Activated T-helper 1 cell treated with Interleukin-2 at 50 U/mL for 16 hours (primary cell): ENCODE data around the gene U2AF1L4.

Experiments used
- DNase-seq: peaks from one replicate; pipeline ENCODE4 v3.0.0-alpha.2; 2020; ENCODE audit warnings: low read depth

U2AF1L4 gene

DNA sequence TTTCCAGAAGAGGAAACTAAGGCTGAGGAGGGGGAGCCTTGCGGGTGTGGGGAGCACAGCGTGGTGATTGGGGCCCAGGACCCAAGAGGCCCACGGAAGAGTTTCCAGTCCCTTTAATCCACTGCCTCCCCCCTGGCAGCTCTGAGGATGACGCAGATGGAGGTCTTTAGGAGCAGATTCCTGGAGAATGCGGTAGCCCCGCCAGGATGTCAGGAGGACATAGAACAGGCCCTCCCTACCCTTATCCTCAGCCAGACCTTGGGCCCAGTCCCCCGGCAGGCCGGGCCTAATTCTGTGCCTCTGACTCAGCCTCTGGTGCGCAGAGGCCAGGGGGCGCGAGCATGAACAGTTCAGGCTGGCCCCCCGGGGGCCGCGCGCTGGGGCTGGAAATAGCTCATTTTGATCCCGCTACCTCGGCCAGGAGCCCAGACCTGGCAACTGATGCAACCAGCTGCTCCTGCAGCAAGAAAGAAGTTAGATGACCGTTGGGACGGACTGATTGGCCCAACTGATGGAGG lies 12.1 kb upstream of the U2AF1L4 start:
- DNase-seq: no peak

DNA sequence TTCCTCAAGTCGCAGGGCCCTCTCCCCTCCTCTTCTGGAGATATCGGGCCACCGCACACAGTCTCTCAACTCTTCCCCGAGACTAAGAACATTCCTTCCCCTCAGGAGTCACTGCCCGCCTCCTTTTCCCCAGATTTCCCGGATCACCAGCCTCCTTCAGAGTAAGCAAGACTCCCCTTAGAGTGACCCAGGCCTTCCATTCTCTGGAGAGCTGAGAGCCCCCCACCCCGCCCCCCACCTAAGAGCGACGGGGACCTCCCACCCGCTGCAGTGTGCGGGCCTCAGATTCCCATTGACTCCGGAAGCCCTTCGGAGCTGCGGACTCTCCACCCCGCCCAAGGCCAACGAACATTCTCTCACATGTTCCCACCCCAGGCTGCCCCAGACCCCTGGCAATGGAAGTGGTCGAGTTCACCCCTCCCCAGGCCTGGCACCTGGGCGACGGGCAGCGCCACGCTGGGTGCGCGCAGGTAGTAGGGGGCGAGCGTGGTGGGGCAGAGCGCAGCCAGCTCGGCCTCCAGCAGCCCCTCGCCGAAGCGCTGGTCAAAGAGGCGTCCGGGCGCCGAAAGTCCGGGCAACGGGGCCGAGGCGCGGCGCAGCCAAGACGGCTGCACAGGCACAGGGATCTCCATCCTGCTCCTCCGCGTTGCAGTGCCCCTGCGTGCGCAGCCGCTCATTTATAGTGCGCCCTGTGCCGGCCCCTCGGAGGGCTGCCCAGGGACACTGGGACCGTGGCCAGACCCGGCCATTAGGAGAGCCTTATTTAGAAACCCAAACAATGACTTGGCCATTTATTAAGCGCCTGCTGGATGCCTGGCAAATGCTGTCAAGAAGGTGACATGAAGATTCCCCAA lies 11.4 kb upstream of the U2AF1L4 start, which contains the start of gene HSPB6:
Gene HSPB6 (minus strand): TSS at position 653 of the 854 bp plus-strand sequence. CDS start 21 bp downstream, at position 632.
- no peak for DNase-seq

DNA sequence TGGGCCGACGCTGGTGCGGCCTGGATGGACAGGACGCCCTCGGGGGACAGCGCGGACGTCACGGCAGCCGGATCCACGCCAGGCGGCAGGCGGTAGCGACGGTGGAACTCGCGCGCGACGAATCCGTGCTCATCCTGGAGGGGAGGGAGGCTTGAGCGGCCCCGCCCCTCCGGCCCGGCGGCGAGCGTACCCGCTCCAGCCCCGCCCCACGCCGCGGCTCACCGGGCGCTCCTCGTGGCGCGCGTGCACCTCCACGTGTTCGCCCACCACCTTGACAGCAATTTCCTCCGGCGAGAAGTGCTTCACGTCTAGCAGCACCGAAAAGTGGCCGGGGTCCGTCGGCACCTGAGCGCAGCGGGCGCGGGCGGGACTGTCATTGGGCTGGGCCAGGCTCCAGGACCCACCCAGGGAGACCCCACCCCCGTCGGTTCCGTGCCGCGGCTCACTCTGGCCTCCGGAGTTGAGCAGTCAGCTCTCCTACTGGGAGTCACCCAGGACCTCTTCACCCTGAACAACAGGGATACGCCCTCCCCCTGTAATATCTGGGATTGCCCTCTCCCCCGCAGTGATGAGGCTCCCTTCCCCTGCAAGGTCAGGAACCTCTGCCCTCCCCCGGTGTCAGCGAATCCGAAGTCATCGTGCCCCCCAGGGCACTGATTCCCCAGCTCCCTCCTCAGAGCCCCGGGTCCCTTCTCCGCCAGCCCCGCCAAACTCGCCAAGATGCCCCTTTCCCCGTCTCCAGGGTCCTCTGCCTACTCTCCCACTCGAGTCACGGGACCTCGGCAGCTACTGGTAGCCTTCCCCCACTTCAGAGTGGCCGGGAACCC lies 10.5 kb upstream of the U2AF1L4 start:
- peak; percentile 53 for DNase-seq

DNA sequence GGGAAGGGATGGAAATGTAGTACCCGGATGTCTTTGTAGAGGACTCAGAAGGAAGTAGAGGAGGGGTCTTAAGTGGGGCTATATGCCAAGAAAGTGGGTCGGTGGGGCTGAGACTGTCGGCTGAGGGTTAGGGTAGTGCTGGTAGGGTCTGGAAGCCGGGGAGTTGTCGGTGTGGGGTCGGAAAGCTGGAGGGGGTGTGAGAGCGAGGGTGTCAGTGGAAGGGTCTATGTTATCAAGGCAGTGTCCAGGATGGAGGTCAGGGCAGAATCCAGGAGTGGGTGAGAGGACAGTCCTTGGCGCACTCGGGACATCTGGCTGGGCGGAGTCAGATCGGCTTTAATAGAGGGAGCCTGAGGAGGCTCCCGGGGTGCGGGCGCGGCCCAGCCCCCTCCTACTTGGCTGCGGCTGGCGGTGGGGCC lies 9.9 kb upstream of the U2AF1L4 start:
- DNase-seq: no peak

DNA sequence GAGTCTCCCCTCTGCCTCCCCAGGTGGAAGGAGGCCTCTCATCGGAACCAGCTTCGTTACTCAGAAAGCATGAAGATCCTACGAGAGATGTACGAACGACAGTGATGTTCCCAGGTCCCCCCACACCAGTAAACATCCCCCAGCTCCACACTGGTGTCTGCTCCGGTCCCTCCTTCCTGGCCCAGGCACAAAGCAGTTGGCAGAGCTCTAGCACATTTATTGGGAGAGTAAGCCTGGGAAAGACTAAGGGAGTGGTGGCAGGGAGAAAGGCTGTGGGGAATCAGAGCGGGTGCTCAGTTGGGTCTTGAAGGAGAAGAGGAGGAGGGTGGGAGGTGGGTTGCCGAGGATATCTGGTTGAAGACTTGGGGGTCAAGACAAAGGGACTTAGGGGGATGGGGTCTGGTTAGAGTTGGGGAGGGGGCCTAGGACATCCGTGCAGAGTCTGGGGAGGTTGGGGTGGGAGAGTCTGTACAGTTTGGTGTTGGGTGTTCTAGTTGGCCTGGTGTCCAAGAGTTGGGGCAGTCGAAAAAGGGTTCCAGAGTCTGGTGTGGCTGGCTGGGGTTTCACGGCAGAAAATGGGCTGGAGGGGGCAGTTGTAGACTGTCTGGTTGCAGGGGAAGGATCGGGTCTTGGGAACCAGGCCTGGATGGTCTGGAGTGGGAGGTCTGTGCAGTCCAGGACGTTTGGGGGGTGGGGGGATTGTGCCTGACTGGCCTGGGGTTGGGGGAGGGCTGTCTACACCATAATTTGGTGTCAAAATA lies 9.3 kb upstream of the U2AF1L4 start:
- DNase-seq: no peak

DNA sequence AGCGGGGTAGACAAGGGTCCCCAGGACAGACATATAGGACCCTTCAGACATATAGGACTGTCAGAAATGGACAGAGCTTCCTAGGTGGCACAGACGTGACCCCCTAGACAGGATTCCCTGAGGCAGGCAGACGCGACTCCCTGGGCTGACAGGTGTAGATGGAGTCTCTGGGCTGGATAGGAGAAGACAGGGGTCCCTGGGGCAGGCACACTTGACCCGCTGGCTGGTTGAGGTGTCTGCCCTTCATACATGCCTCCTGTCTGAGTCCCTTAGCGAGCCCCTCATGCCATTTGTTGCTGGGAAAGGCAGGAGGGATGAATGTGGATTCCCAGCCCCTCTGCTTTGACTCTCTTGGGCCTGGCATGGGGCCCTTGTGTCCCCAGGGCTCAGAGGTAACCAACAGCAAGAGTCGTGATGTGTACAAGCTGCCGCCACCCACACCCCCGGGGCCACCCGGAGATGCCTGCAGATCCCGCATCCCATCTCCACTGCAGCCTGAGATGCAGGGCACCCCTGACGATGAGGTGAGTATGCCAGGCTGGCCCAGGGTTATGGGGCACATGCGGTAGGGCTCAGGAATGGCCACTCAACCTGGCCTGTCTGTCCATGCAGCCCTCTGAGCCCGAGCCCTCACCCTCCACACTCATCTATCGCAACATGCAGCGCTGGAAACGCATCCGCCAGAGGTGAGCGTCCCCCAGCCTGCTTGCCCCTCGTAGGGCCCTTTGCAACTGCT lies 8.6 kb upstream of the U2AF1L4 start:
- DNase-seq: no peak

DNA sequence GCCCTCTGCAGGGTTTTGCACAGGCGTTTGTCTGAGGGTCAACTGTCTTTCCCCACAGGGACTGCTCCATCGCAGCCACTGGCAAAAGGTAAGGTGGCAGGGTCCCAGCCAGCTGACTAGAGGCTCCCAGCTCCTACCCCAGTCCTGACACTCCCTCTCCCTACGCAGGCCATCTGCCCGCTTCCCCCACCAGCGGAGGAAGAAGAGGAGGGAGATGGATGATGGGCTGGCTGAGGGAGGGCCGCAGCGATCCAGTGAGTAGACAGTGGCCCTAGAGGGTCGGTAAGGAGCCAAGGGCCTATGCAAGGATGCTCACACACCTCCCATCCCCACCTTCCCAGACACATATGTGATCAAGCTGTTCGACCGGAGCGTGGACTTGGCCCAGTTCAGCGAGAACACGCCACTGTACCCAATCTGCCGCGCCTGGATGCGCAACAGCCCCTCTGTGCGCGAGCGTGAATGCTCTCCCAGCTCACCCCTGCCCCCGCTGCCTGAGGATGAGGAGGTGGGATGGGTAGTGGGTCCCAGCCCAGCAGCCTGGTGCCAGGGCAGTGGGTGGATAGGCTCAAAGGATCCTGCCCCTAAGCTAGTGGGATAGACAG lies 7.6 kb upstream of the U2AF1L4 start:
- no peak for DNase-seq

DNA sequence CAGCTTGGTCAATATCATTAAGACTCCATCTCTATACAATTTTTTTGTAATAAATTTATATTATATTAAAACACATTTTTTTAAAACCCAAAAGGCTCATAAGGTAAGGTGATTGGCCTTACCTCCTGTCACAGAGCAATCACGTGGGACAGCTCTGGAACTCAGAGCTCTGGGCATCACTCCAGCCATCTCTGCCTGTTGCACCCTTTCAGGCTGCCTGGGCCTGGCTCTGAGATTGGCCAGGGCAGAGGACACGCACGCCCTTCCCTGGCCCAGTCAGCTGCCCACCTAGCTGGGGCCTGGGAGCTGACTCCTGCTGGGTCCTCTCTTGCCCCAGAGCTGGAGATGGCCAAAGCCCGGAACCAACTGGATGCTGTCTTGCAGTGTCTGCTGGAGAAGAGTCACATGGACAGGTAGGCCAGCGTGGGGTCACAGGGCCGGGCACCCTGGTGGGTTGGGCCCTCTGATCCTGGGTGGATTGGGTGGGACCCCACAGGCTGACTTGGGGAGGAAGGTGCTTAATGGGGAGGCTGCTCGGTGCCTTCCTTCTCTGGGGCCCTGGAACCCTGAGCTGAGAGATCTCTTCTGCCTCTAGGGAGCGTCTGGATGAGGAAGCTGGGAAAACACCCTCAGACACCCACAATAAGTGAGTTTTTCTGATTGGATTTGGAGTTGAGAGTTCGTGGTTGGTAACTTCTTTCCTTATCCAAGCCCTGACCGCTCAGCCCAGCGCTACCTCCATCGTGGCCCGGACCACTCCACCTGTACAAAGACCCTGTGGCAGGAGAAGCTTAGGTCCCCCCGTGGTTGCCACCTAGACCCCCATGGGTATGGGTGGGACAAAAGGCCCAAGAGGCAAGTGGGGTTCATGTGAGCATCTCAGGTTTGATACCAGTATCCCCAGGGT lies 6.9 kb upstream of the U2AF1L4 start:
- DNase-seq: no peak

DNA sequence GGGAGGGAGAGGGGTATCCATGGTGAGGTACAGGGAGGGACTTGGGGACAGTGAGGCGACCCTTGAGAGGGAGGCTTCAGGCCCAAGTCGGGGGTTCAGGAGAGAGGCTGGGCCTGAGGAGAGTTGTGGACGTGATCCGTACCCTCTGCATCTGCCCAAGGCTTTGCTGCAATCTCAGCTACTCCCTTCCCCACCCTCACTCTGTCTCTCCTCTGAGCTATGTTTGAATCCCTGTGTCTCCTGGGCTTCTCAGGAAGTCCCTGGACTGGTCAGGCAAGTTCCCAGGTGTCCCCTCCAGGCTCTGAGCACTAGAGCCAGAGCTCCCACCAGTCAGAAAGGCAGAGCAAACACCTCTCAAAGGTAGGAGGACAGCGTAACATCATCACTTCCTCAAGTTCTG lies 4.9 kb upstream of the U2AF1L4 start:
- DNase-seq: no peak

DNA sequence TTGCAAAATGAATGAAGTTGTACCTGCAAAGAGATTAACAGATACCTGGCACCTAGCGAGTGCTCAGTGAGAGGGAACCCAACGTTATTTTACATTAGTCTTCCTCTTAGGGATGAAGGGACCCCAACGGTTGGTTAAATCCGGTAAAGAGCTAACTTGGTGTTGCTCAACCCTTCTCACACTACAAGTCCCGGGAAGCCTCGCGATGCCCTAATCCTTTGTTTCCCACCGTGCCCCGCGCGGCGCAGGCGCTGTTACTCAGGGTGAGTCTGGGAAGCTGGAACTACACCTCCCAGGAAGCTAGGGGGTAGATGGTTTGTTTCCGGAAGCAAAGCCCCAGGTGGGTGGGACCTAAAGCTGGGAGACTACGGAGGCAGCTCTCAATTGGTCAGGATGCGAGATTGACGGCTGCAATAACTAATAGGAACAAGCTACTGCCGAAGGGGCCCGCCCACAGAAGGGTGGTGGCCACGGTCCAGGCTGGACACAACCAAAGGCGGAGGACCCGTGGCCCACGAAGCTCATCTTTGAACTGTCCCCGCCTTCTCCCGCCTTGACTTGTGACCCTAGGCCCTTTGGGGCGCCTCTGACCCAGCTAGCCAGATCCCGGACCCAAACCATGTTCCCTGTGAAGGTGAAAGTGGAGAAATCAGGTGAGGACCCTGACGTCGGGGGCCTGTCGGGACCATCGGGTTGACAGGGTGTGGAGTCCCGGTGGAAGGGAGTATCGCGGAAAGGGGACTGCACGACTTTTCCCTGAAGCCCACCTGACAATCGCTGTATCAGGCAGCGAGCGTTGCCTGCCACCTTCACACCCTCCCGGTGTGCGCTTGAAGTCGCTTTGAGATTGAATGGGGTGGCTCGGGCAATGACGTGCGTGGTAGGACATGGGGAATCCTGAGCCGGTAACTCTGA lies 3.1 kb upstream of the U2AF1L4 start, which contains the start of gene LIN37:
Gene LIN37 (plus strand): TSS at position 471 of the 915 bp plus-strand sequence. CDS start 149 bp downstream, at position 620.
- DNase-seq: peak; percentile 98

DNA sequence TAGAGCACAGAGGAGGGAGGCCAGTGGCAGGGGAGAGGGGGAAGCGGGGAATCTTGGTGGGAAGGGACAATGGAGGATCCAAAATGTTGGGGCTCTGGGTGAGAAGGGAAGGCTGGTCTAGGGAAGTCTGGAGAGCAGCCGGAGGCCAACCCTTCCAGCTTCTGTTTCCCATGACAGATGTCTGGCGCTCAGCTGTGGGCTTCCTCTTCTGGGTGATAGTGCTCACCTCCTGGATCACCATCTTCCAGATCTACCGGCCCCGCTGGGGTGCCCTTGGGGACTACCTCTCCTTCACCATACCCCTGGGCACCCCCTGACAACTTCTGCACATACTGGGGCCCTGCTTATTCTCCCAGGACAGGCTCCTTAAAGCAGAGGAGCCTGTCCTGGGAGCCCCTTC lies 1.3 kb upstream of the U2AF1L4 start:
- no peak for DNase-seq

DNA sequence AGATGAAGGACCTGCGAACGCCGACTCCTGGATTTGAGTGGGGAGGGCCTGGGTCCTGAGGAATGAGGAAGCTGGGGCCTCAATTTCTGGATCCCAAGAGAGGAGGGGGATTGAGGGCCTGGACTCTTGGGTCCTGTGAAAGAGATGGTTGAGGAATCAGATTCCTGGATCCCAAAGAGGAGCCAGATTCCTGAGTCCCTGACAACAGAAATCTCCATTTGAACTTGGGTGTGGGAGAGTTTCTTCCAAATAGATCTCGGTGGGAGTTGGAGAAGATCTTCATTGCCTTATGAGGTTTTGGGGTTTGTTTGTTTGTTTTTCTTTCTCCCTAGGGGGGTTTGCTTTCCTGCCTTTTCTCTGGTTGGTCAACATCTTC lies 857 bp upstream of the U2AF1L4 start:
- no peak for DNase-seq

DNA sequence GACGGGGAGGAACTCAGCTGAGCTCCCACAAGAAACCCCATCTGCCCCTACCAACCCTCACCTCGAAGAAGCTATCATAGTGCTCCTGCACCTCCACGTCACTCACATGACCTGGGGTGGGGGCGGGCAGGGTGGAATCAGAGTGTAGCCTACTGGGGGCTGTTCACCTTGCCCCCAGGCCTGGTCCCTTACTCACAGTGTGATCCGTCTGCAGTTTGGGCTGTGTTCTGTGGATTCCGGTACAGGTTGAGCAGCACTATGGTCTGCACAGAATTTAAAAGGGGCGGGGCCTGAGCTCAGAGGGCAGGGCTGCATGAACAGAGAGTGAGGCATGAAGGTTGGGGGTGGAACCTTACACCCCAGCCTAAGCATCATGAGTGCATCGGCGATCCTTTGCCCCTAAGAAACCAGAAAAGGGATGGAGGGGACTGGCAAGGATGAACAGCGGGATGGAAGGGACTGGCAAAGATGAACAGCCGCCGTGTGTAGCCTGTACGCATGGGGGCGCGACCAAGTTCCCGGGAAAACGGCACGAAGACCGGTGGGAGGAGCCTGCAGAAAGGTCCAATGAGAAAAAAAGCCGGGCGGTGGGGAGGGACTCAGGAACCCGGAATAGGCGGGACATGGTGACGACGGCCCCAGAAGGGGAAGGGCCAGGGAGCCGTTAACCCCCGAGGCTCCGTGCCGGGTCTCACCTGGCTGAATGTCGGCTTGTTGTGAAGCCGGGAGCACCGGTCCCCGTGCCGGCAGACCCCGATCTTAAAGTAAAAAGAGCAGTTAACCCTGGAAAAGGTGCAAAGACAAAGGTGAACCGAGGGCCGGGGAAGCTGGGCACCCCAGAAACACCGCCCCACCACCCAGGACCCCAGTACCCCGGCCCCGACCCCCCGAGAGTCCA lies 539 bp downstream of the U2AF1L4 start:
- DNase-seq: peak; percentile 83

DNA sequence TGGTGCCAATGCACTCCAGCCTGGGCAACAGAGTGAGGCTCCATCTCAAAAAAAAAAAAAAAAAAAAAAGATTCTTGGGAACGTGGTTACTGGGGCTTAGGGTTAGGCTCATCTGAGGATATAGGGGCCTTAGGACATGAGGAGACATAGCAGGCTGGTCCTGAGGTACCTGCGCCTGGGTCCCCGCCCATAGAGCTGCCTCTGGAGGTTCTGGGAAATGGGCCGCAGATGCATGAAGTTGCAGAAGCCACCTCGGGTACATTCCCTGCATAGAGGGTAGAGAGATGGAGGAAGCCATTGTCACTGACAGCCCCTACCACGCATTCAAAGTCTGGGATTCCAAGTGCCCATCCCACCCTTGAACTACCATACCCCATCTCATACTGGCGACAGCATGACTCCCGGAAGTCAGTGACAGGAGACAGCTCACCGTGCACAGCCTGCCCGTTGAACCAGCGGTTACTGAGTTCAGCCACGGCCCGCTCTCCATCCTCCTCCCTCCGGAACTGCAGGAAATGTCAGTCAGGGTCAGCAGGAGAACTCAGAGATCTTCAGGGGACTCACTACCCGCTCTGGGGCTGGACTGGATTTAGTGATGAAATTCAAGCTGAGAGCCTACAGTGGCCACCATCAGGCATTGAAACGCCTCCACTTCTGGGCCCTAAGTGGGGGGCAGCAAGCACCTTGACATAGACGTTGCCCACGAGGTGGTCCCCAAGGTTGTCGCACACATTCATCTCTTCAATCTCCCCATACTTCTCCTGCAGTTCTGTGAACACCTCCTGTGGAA lies 1.4 kb downstream of the U2AF1L4 start:
- no peak for DNase-seq

DNA sequence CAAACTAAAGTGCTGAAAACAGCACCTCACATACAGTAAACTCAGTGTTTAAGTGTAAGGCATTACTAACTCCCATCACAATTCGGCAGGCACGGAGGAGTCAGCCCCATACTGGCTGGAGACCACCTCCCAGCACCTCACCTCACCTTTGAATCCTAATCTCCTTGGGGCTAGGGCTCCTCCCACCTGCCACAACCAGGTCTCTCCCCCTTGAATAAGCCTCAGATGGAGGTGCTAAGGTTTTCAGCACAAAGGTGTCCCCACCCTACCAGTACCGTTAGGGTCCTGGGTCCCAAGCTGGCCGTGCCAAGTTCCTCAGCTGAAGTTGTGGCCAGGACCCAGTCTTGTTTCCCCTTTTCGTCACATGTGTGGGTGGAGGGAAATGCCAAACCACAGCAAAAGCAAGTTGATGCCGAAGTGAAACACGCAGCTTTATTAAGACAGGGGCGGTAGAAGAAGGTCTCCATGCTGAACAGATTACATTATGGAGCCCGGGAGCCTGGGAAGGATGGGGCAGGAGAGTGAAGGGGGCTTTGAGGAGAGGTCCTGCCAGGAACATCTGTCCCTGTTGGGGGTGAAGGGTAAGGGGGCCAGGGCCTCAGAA lies 3.0 kb downstream of the U2AF1L4 start, which contains the start of gene IGFLR1:
Gene IGFLR1 (minus strand): TSS at position 332 of the 604 bp plus-strand sequence. CDS start 1,272 bp downstream, outside the sequence.
- DNase-seq: peak; percentile 42

DNA sequence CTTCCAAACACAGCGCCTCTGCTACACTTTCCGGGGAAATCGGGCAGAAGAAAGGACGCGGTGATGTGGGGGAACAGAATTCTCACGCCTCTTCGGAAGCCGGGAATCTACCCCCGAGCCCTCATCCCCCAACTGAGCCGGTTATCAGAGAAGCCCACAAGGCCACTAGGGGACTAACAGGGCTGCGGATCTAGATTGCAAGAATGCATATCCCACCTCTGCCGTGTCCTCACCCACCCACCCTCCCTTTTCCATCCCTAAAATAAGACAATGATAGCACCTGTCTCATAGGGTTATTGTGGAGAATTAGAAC lies 4.1 kb downstream of the U2AF1L4 start:
- DNase-seq: no peak
